B cell (primary cell): ENCODE results near the gene CLIC6. TPM values are rescaled to one million over a fixed set of nuclear protein-coding genes. Genes with fewer than 3 reads are reported as not detected.

Experiments used
- ATAC-seq: fragments of 200-7000 bp; cut with Tn5 transposase; one replicate; pipeline ENCODE4 v1.10.0; 2021; ENCODE audit warnings: low read depth, mild to moderate bottlenecking, moderate number of reproducible peaks, moderate library complexity
- CTCF ChIA-PET: fragments of 350-600 bp; sonication (Branson Sonifier 250); formaldehyde crosslinking; loops from one replicate; lab custom pipeline; 2021; ENCODE audit warnings: antibody characterized with exemption, inconsistent platforms; lab: Charles Lee
- POLR2A ChIA-PET: fragments of 350-600 bp; sonication (Branson Sonifier 250); formaldehyde crosslinking; loops from one replicate; lab custom pipeline; 2021; ENCODE audit warnings: antibody characterized with exemption; lab: Charles Lee
- DNase-seq: peaks from one replicate; pipeline ENCODE4 v3.0.0; 2013
- H2AFZ ChIP-seq: 2 replicates; pipeline ENCODE4 v1.6.1; 2012; ENCODE audit warnings: mild to moderate bottlenecking, low read depth, low read length; ENCODE audit not compliant: insufficient read depth, poor library complexity, severe bottlenecking
- H3K27ac ChIP-seq, 2 donors: 1 replicate in 1 of 2; 2 replicates in 1 of 2; pipeline ENCODE4 v1.5.1; 2012 to 2013; ENCODE audit warnings: low read length in 2 of 2, mild to moderate bottlenecking in 2 of 2, moderate library complexity in 1 of 2
- H3K27me3 ChIP-seq, 4 experiments: fragments of 200-600 bp in 1 of 4; sonication (generic) in 1 of 4; replicated peaks in 1 of 4; 1 replicate in 2 of 4; 2 replicates in 2 of 4; pipeline versions ENCODE4 v1.6.1 to v1.7.0; 2013 to 2016; ENCODE audit warnings: low read length in 3 of 4, mild to moderate bottlenecking in 2 of 4, mixed read lengths in 1 of 4, moderate library complexity in 1 of 4; ENCODE audit not compliant: insufficient read depth in 4 of 4, control insufficient read depth in 3 of 4; ENCODE audit errors: control extremely low read depth in 1 of 4
- H3K36me3 ChIP-seq, 2 experiments: replicated peaks in 1 of 2; 1 replicate in 1 of 2; 2 replicates in 1 of 2; pipeline versions ENCODE4 v1.6.1 to v1.7.1; 2013; ENCODE audit warnings: low read length in 1 of 2; ENCODE audit not compliant: insufficient read depth in 2 of 2, control insufficient read depth in 1 of 2; ENCODE audit errors: control extremely low read depth in 1 of 2, extremely low read depth in 1 of 2
- H3K4me1 ChIP-seq, 2 donors: fragments of 200-600 bp in 1 of 2; sonication (generic) in 1 of 2; 1 replicate in 1 of 2; 2 replicates in 1 of 2; pipeline versions ENCODE4 v1.5.1 to v1.6.1; 2013 to 2017; ENCODE audit warnings: low read length in 2 of 2; ENCODE audit not compliant: control insufficient read depth in 2 of 2, insufficient read depth in 2 of 2
- H3K4me2 ChIP-seq: replicated peaks from 2 replicates; pipeline ENCODE3; 2012; ENCODE audit warnings: mild to moderate bottlenecking, low read depth, low read length; ENCODE audit not compliant: poor library complexity, severe bottlenecking
- H3K4me3 ChIP-seq, 5 experiments: fragments of 200-600 bp in 1 of 5; sonication (generic) in 1 of 5; 1 replicate in 3 of 5; 2 replicates in 2 of 5; pipeline versions ENCODE4 v1.5.1 to v1.7.0; 2011 to 2016; ENCODE audit warnings: low read length in 4 of 5, mild to moderate bottlenecking in 4 of 5, low read depth in 2 of 5, control low read depth in 1 of 5, moderate library complexity in 1 of 5; ENCODE audit not compliant: insufficient read depth in 1 of 5; ENCODE audit errors: control extremely low read depth in 1 of 5, extremely low read depth in 1 of 5
- H3K79me2 ChIP-seq: fragments of 200-600 bp; sonication (generic); one replicate; pipeline ENCODE4 v1.6.0; 2016; ENCODE audit warnings: low read length; ENCODE audit not compliant: control insufficient read depth, insufficient read depth
- H3K9ac ChIP-seq: fragments of 200-600 bp; sonication (generic); 2 replicates; pipeline ENCODE4 v1.6.1; 2017; ENCODE audit warnings: mild to moderate bottlenecking, low read length, moderate library complexity
- H3K9me3 ChIP-seq, 3 donors: one replicate each; pipeline versions ENCODE4 v1.6.1 to v1.7.1; 2013; ENCODE audit warnings: low read length in 2 of 3; ENCODE audit not compliant: control insufficient read depth in 2 of 3, insufficient read depth in 1 of 3; ENCODE audit errors: control extremely low read depth in 1 of 3
- H4K20me1 ChIP-seq: 2 replicates; pipeline ENCODE4 v1.6.0; 2012; ENCODE audit warnings: mild to moderate bottlenecking, low read length; ENCODE audit not compliant: insufficient read depth, control insufficient read depth, poor library complexity, severe bottlenecking
- H3K27ac Mint-ChIP-seq: one replicate; pipeline ENCODE4 v1.8.0; 2021; ENCODE audit warnings: mixed read lengths
- H3K27me3 Mint-ChIP-seq: one replicate; pipeline ENCODE4 v1.8.0; 2021; ENCODE audit warnings: mixed read lengths
- H3K4me1 Mint-ChIP-seq: one replicate; pipeline ENCODE4 v1.8.0; 2021; ENCODE audit warnings: mixed read lengths
- H3K4me3 Mint-ChIP-seq: one replicate; pipeline ENCODE4 v1.8.0; 2021; ENCODE audit warnings: mixed read lengths
- H3K9me3 Mint-ChIP-seq: one replicate; pipeline ENCODE4 v1.8.0; 2022; ENCODE audit warnings: mixed read lengths; ENCODE audit not compliant: insufficient read depth
- CTCF ChIP-seq: fragments of 200-600 bp; IDR thresholded peaks from one replicate; pipeline ENCODE4 v1.8.0; 2022; ENCODE audit warnings: antibody characterized with exemption, mild to moderate bottlenecking
- EZH2 ChIP-seq: IDR thresholded peaks from 2 replicates; pipeline ENCODE4 v1.6.1; 2012; ENCODE audit warnings: borderline replicate concordance, low read depth, mild to moderate bottlenecking, moderate library complexity, low read length; ENCODE audit not compliant: insufficient read depth, poor library complexity, severe bottlenecking
- whole genome bisulfite sequencing: methylation state at CpG from one replicate; pipeline ENCODE4 v1.1.5; 2013; ENCODE audit warnings: missing lambda C conversion rate; ENCODE audit not compliant: insufficient coverage; 5-methylcytosine and 5-hydroxymethylcytosine counted together
- intact Hi-C: fragments of 100-400 bp; cut with micrococcal nuclease; formaldehyde crosslinking; loops from one replicate; pipeline ENCODE4 v1.10.0; 2022
- polyA plus RNA-seq: library from polyadenylated mRNA; depleted of rRNA; stranded (reverse); fragments of >200 nt; gene quantifications from 2 replicates; pipeline ENCODE4 v1.2.3, GENCODE V29; 2012
- total RNA-seq, 2 donors: library from RNA; stranded (reverse); fragments of 120-200 nt in 1 of 2; gene quantifications; 1 replicate in 1 of 2; 2 replicates in 1 of 2; pipeline versions ENCODE4 v1.2.3 to v1.2.4, GENCODE V29; 2013 to 2022

The CLIC6 gene
- total and polyA plus RNA-seq, 2 donors (not counting 1 experiment from before 2014, with no cell fraction given), result 0.01 to 0.07 TPM

GRCh38 chr21:34648739-34649297, 20.0 kb upstream of the CLIC6 start:
- intact Hi-C loops, result no loop called here
- peaks cover 4 to 16% (median 14%) of the 10 kb centered on the region in 3 donors for H3K9me3 ChIP-seq
- H2AFZ ChIP-seq, result no peak overlapping the region
- Mint-ChIP-seq H3K4me3 (no peak overlapping the region), H3K27ac (no peak overlapping the region), H3K4me1 (no peaks in the 10 kb centered on the region), H3K9me3 (peaks cover 2% of the 10 kb centered on the region), H3K27me3 (peaks cover 20% of the 10 kb centered on the region)
- H3K4me3 ChIP-seq, result no peak overlapping the region
- ATAC-seq, result no peak
- H3K4me2 ChIP-seq, result no peak overlapping the region
- H3K4me1 ChIP-seq, result no peaks in the 10 kb centered on the region
- ChIA-PET CTCF (interaction anchor here (0.8 kb wide), 1 partner anchor 14 kb away, joined by 3 read pairs; no protein-coding TSS in a partner anchor), POLR2A (no interaction called here)
- no peaks in the 10 kb centered on the region for H3K36me3 ChIP-seq
- H3K27me3 ChIP-seq, result peaks cover 0 to 10% (median 2%) of the 10 kb centered on the region in 4 experiments
- 93% methylated on average over 4 of the region's 6 CpGs for WGBS
- H3K27ac ChIP-seq, result no peak overlapping the region
- no peaks in the 10 kb centered on the region for H4K20me1 ChIP-seq
- no peaks in the 10 kb centered on the region for H3K79me2 ChIP-seq
- H3K9ac ChIP-seq, result no peak overlapping the region
- no peak for TF ChIP-seq EZH2
- DNase-seq, result no peak

GRCh38 chr21:34649400-34649799, 19.4 kb upstream of the CLIC6 start:
- H3K4me3 Mint-ChIP-seq, result no peak overlapping the region

More at GRCh38 chr21:34649400-34649799, 19.4 kb upstream of the CLIC6 start:
- DNase-seq (no peak), ATAC-seq (no peak)
- Histone ChIP-seq H3K9me3 (peaks cover 4 to 17% (median 14%) of the 10 kb centered on the region in 3 donors), H3K36me3 (no peaks in the 10 kb centered on the region), H3K79me2 (no peaks in the 10 kb centered on the region), H3K27ac (no peak overlapping the region), H2AFZ (no peak overlapping the region), H4K20me1 (no peaks in the 10 kb centered on the region), H3K4me1 (no peaks in the 10 kb centered on the region), H3K4me3 (no peak overlapping the region), H3K9ac (no peak overlapping the region), H3K27me3 (peaks cover 0 to 10% (median 2%) of the 10 kb centered on the region in 4 experiments), H3K4me2 (no peak overlapping the region)
- TF ChIP-seq CTCF (no peak), EZH2 (no peak)
- Mint-ChIP-seq H3K9me3 (peaks cover 2% of the 10 kb centered on the region), H3K4me1 (no peaks in the 10 kb centered on the region), H3K27ac (no peak overlapping the region), H3K27me3 (peaks cover 21% of the 10 kb centered on the region)
- CTCF ChIA-PET, result no interaction called here
- POLR2A ChIA-PET, result no interaction called here
- 76% methylated on average over 3 of the region's 3 CpGs for WGBS
- intact Hi-C loops, result no loop called here
